ENCODE measurements around the gene KCNQ1OT1. TPM values are rescaled to one million over a fixed set of nuclear protein-coding genes. Genes with fewer than 3 reads are reported as not detected.

The KCNQ1OT1 gene
- polyA plus RNA-seq, 1 of the 3 experiments (the other 2 are of a cell fraction) = 0.03 TPM

DNA sequence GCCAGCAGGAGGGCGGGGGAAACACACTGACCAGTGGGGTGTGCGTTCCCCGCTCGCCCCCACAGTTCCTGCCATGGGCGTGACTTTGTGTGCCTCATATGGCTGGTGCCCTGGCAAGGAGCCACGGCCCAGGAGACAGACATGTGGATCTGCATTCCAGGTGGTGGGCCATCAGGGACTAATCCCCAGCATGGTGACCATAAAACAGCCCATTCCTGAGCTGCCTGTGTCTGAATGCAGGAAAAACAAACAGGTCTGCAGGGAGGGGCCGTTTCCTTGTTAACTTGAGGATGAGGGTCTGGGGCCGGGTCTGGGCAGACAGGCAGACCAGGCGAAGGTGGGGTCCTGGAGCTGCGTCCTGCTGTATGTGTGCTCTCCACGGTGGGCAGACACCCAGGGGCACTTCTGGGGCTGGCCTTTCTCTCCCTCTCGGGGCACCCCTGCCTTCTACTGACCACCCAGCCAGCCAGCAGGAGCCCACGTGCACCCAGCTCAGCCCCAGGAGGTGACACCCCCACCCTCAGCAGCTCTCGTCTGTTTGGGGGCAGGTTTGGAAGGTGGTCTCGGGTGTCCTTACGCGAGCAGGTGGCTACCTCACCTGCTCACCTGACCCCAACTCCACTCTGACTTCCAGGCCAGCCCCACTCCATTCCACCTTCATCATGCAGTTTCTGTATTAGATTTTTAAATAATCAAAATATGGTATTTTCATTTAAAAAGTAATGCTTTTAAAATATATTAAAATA, 120.3 kb downstream of the KCNQ1OT1 start:
- no peak overlapping the region for H3K9ac ChIP-seq
- H3K36me3 ChIP-seq (replicated peaks in 1 of 2; ENCODE audit: control insufficient read depth in 1 of 2, insufficient read depth in 2 of 2, low read length in 1 of 2) = no peaks in the 10 kb centered on the region
- DNase-seq = peak; percentile 56
- H3K4me2 ChIP-seq = no peak overlapping the region
- H3K27me3 ChIP-seq (ENCODE audit: insufficient read depth) = no peaks in the 10 kb centered on the region
- H3F3A ChIP-seq (replicated peaks; ENCODE audit: insufficient read depth) = no peaks in the 10 kb centered on the region
- H3K79me2 ChIP-seq (ENCODE audit: insufficient read depth) = no peaks in the 10 kb centered on the region
- TF ChIP-seq TEAD4 (IDR thresholded peaks at IDR 0.05; ENCODE audit: borderline replicate concordance, insufficient read depth) (no peak), EZH2phosphoT487 (IDR thresholded peaks at IDR 0.05; ENCODE audit: borderline replicate concordance, low read depth) (no peak), GATA2 (CRISPR knock-in tag; IDR thresholded peaks at IDR 0.05) (no peak), ELF1 (IDR thresholded peaks at IDR 0.05) (no peak), YY1 (IDR thresholded peaks at IDR 0.05; ENCODE audit: low read depth) (no peak), GABPA (IDR thresholded peaks at IDR 0.05; ENCODE audit: low read depth) (no peak), RAD21 (IDR thresholded peaks at IDR 0.05; ENCODE audit: low read length) (no peak)
- TF ChIP-seq, protein P1, sequence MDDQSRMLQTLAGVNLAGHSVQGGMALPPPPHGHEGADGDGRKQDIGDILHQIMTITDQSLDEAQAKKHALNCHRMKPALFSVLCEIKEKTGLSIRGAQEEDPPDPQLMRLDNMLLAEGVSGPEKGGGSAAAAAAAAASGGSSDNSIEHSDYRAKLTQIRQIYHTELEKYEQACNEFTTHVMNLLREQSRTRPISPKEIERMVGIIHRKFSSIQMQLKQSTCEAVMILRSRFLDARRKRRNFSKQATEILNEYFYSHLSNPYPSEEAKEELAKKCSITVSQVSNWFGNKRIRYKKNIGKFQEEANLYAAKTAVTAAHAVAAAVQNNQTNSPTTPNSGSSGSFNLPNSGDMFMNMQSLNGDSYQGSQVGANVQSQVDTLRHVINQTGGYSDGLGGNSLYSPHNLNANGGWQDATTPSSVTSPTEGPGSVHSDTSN (IDR thresholded peaks at IDR 0.05) = no peak
- TF ChIP-seq, protein P2, sequence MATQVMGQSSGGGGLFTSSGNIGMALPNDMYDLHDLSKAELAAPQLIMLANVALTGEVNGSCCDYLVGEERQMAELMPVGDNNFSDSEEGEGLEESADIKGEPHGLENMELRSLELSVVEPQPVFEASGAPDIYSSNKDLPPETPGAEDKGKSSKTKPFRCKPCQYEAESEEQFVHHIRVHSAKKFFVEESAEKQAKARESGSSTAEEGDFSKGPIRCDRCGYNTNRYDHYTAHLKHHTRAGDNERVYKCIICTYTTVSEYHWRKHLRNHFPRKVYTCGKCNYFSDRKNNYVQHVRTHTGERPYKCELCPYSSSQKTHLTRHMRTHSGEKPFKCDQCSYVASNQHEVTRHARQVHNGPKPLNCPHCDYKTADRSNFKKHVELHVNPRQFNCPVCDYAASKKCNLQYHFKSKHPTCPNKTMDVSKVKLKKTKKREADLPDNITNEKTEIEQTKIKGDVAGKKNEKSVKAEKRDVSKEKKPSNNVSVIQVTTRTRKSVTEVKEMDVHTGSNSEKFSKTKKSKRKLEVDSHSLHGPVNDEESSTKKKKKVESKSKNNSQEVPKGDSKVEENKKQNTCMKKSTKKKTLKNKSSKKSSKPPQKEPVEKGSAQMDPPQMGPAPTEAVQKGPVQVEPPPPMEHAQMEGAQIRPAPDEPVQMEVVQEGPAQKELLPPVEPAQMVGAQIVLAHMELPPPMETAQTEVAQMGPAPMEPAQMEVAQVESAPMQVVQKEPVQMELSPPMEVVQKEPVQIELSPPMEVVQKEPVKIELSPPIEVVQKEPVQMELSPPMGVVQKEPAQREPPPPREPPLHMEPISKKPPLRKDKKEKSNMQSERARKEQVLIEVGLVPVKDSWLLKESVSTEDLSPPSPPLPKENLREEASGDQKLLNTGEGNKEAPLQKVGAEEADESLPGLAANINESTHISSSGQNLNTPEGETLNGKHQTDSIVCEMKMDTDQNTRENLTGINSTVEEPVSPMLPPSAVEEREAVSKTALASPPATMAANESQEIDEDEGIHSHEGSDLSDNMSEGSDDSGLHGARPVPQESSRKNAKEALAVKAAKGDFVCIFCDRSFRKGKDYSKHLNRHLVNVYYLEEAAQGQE (IDR thresholded peaks at IDR 0.05; ENCODE audit: low read depth, low read length) = no peak
- TF ChIP-seq, protein P3, sequence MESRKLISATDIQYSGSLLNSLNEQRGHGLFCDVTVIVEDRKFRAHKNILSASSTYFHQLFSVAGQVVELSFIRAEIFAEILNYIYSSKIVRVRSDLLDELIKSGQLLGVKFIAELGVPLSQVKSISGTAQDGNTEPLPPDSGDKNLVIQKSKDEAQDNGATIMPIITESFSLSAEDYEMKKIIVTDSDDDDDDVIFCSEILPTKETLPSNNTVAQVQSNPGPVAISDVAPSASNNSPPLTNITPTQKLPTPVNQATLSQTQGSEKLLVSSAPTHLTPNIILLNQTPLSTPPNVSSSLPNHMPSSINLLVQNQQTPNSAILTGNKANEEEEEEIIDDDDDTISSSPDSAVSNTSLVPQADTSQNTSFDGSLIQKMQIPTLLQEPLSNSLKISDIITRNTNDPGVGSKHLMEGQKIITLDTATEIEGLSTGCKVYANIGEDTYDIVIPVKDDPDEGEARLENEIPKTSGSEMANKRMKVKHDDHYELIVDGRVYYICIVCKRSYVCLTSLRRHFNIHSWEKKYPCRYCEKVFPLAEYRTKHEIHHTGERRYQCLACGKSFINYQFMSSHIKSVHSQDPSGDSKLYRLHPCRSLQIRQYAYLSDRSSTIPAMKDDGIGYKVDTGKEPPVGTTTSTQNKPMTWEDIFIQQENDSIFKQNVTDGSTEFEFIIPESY (IDR thresholded peaks at IDR 0.05; ENCODE audit: borderline replicate concordance, low read depth) = no peak
- H3K9me3 ChIP-seq = no peaks in the 10 kb centered on the region
- no peaks in the 10 kb centered on the region for H4K20me1 ChIP-seq (ENCODE audit: insufficient read depth)
- H3K4me3 ChIP-seq (ENCODE audit: low read depth in 2 of 2, low read length in 1 of 2) = no peak overlapping the region
- POLR2A ChIA-PET = no interaction called here
- CTCF ChIA-PET = interaction anchor here (0.6 to 2.7 kb wide), 8 partner anchors 11 to 312 kb away, joined by 3 to 9 read pairs (median 6); partner anchors contain the start of gene CDKN1C
- peak overlapping the region in 1 of 2 experiments; percentile 16; a peak in 1 of 4 replicates for H3K27ac ChIP-seq (ENCODE audit: low read depth in 2 of 2, low read length in 1 of 2)
- no peak overlapping the region for H2AFZ ChIP-seq (ENCODE audit: low read depth)
- no peaks in the 10 kb centered on the region for H3K9me2 ChIP-seq
- H3K4me1 ChIP-seq (ENCODE audit: control insufficient read depth in 1 of 2, insufficient read depth in 2 of 2, low read depth in 1 of 2, low read length in 1 of 2) = peaks cover 0 to 50% of the 10 kb centered on the region in 2 experiments; a peak in 1 of 4 replicates
- WGBS (ENCODE audit: low lambda C conversion rate) = 51% methylated on average over 10 of the region's 17 CpGs

Data from SK-N-SH (cell line).